ENCODE measurements around the gene FAM110A.

DNA sequence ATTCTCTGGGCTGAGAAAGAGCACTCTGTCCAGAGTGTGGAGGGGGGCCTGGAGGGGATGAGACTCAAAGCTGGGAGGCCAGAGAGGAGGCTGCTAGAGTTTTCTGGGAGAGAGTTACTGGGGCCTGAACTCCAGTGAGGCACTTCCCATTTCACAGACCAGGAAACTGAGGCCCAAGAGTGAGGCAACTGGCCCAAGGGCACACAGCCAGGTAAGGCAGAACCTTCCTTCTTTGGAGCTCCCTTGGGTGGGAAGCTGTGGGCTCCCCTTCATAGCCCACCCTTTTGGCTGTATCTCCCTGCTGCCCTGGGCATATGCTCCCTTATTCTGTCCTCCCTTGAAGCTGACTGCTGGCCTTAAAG is 48.2 kb downstream of the FAM110A start:
- TF ChIP-seq, protein P1, sequence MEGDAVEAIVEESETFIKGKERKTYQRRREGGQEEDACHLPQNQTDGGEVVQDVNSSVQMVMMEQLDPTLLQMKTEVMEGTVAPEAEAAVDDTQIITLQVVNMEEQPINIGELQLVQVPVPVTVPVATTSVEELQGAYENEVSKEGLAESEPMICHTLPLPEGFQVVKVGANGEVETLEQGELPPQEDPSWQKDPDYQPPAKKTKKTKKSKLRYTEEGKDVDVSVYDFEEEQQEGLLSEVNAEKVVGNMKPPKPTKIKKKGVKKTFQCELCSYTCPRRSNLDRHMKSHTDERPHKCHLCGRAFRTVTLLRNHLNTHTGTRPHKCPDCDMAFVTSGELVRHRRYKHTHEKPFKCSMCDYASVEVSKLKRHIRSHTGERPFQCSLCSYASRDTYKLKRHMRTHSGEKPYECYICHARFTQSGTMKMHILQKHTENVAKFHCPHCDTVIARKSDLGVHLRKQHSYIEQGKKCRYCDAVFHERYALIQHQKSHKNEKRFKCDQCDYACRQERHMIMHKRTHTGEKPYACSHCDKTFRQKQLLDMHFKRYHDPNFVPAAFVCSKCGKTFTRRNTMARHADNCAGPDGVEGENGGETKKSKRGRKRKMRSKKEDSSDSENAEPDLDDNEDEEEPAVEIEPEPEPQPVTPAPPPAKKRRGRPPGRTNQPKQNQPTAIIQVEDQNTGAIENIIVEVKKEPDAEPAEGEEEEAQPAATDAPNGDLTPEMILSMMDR (IDR thresholded peaks at IDR 0.05): no peak
- TF ChIP-seq POLR2A (IDR thresholded peaks at IDR 0.05): no peak
- no peak for TF ChIP-seq POLR2AphosphoS5 (IDR thresholded peaks at IDR 0.05; ENCODE audit: insufficient read depth in 1 of 2, low read depth in 1 of 2)

Data from vagina (tissue), 2 donors.